Sigmoid colon (tissue), 7 donors: ENCODE measurements around the gene TSR3. TPM values are rescaled to one million over a fixed set of nuclear protein-coding genes. Genes with fewer than 3 reads are reported as not detected.

Source experiments
- DNase-seq: peaks from one replicate; pipeline ENCODE4 v3.0.0-alpha.2; 2019
- H3K27ac ChIP-seq, 4 donors: fragments of 200-600 bp; sonication (generic); one replicate each; pipeline ENCODE4 v1.5.1; 2016 to 2019; ENCODE audit warnings: mild to moderate bottlenecking in 1 of 4
- H3K27me3 ChIP-seq, 3 donors: fragments of 200-600 bp; sonication (generic); one replicate each; pipeline ENCODE4 v1.5.1; 2019; ENCODE audit warnings: mild to moderate bottlenecking in 1 of 3
- H3K36me3 ChIP-seq, 4 donors: fragments of 200-600 bp; sonication (generic); one replicate each; pipeline ENCODE4 v1.5.1; 2016 to 2019
- H3K4me1 ChIP-seq, 4 donors: fragments of 200-600 bp; sonication (generic); one replicate each; pipeline ENCODE4 v1.5.1; 2017 to 2019
- H3K4me3 ChIP-seq, 4 donors: fragments of 200-600 bp; sonication (generic); one replicate each; pipeline ENCODE4 v1.5.1; 2017 to 2019; ENCODE audit warnings: mild to moderate bottlenecking in 2 of 4, moderate library complexity in 1 of 4
- H3K9me3 ChIP-seq, 4 donors: fragments of 200-600 bp in 3 of 4; sonication (generic) in 3 of 4; one replicate each; pipeline versions ENCODE4 v1.5.1 to v1.6.1; 2013 to 2019
- EP300 ChIP-seq, 4 donors: sonication (generic); formaldehyde crosslinking; IDR thresholded peaks; one replicate each; pipeline ENCODE4 v1.6.1; 2017; ENCODE audit warnings: antibody characterized with exemption in 4 of 4
- POLR2A ChIP-seq, 2 donors: fragments of 450-650 bp; IDR thresholded peaks; one replicate each; pipeline ENCODE4 v1.6.1; 2016; ENCODE audit warnings: antibody characterized with exemption in 2 of 2, mild to moderate bottlenecking in 2 of 2, moderate library complexity in 2 of 2
- POLR2AphosphoS5 ChIP-seq, 4 donors: sonication (generic); formaldehyde crosslinking; IDR thresholded peaks; one replicate each; pipeline ENCODE4 v1.6.1; 2017; ENCODE audit warnings: antibody characterized with exemption in 4 of 4
- WGBS, 2 donors: extraction: QIAGEN DNeasy Blood & Tissue Kit; methylation state at CpG; one replicate each; pipeline ENCODE4 v1.1.7; 2013; 5-methylcytosine and 5-hydroxymethylcytosine counted together
- intact Hi-C: fragments of 100-400 bp; cut with DNase I; formaldehyde crosslinking; loops from one replicate; pipeline ENCODE4 v1.15.1; 2023
- polyA plus RNA-seq, 3 donors: library from polyadenylated mRNA; stranded (reverse); fragments of 200-250 nt; gene quantifications; one replicate each; pipeline ENCODE4 v1.2.3, GENCODE V29; 2013
- total RNA-seq, 4 donors: library from RNA; depleted of rRNA; stranded (reverse); fragments of >200 nt; gene quantifications; one replicate each; pipeline ENCODE4 v1.1.0, GENCODE V29; 2016
- TF ChIP-seq, protein P1 (sequence below), 4 experiments: fragments of 450-650 bp in 3 of 4; fragments of 200-600 bp in 1 of 4; IDR thresholded peaks; one replicate each; pipeline ENCODE4 v1.5.1; 2016 to 2019; ENCODE audit warnings: antibody characterized with exemption in 4 of 4, mild to moderate bottlenecking in 3 of 4, moderate library complexity in 2 of 4
- donor health status: healthy with polysubstance abuse.
- donor health status: Bipolar disorder and iron deficiency.
- donor health status: healthy.

Gene TSR3
- total and polyA plus RNA-seq, 7 donors, result 59.0 to 107 (median 83.4) TPM

DNA sequence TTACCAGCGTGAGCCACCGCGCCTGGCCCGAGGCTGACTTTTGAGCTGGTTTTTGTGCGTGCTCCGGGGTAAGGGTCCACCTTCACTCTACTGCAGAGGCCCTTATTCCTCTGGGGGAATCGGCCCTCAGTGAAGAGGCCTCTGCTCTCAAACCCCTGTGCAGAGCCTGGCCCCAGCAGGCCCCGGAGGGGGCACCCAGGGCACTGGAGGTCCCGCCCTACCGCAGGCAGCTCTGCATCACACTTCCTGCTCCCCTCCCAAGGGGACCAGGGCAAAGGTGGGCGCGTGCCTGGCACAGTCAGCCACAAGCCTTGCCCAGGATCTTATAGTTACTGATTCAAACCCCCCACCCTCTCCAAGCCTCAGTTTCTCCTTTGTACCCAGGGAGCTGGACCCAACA, 45.9 kb downstream of the TSR3 start:
- Histone ChIP-seq H3K4me1 (peaks cover 0 to 12% (median 10%) of the 10 kb centered on the region in 4 donors), H3K27me3 (peaks cover 5 to 35% (median 21%) of the 10 kb centered on the region in 3 donors), H3K27ac (no peak overlapping the region), H3K4me3 (no peak overlapping the region), H3K36me3 (no peaks in the 10 kb centered on the region), H3K9me3 (no peaks in the 10 kb centered on the region)
- WGBS, 2 donors, result 56 to 58% methylated on average over 12 of the region's 12 CpGs
- no peak for TF ChIP-seq POLR2A (IDR thresholded peaks at IDR 0.05)
- TF ChIP-seq POLR2AphosphoS5 (IDR thresholded peaks at IDR 0.05), result no peak
- TF ChIP-seq, protein P1, sequence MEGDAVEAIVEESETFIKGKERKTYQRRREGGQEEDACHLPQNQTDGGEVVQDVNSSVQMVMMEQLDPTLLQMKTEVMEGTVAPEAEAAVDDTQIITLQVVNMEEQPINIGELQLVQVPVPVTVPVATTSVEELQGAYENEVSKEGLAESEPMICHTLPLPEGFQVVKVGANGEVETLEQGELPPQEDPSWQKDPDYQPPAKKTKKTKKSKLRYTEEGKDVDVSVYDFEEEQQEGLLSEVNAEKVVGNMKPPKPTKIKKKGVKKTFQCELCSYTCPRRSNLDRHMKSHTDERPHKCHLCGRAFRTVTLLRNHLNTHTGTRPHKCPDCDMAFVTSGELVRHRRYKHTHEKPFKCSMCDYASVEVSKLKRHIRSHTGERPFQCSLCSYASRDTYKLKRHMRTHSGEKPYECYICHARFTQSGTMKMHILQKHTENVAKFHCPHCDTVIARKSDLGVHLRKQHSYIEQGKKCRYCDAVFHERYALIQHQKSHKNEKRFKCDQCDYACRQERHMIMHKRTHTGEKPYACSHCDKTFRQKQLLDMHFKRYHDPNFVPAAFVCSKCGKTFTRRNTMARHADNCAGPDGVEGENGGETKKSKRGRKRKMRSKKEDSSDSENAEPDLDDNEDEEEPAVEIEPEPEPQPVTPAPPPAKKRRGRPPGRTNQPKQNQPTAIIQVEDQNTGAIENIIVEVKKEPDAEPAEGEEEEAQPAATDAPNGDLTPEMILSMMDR (IDR thresholded peaks at IDR 0.05), result no peak
- TF ChIP-seq EP300 (IDR thresholded peaks at IDR 0.05), result no peak
- DNase-seq, result no peak
- intact Hi-C loops, result loop anchor here (5.0 kb wide), 1 partner anchor 961 kb away; the partner anchor contains the start of gene RNPS1

DNA sequence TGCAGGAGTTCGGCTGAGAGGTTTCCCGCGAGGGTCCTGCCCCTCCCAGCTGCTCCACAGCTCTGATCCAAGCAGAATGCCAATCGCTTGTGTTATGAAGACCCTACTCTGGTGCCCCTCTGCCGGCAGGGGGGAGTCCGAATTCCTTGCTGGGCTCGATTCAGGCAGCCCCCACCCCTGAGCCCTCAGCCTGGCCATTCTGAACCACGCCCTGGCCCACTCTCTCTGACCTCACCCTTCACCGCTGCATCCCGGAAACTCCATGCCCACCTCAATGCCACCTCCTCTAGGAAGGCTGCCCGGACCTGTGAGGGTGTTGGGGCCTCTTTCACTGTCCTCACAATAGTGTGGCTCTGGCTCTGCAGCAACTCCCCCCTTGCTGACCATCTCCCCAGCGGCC, 50.1 kb downstream of the TSR3 start:
- 71 to 80% methylated on average over 12 of the region's 12 CpGs for WGBS, 2 donors
- H3K36me3 ChIP-seq, result no peaks in the 10 kb centered on the region
- TF ChIP-seq POLR2A (IDR thresholded peaks at IDR 0.05) (no peak), EP300 (IDR thresholded peaks at IDR 0.05) (no peak), POLR2AphosphoS5 (IDR thresholded peaks at IDR 0.05) (no peak)
- TF ChIP-seq, protein P1 (IDR thresholded peaks at IDR 0.05), result no peak
- H3K27ac ChIP-seq, result no peak overlapping the region
- peaks cover 0 to 15% (median 8%) of the 10 kb centered on the region in 4 donors for H3K4me1 ChIP-seq
- intact Hi-C loops, result no loop called here
- H3K4me3 ChIP-seq, result no peak overlapping the region
- no peak for DNase-seq
- peaks cover 18 to 52% (median 37%) of the 10 kb centered on the region in 3 donors for H3K27me3 ChIP-seq
- no peaks in the 10 kb centered on the region for H3K9me3 ChIP-seq

DNA sequence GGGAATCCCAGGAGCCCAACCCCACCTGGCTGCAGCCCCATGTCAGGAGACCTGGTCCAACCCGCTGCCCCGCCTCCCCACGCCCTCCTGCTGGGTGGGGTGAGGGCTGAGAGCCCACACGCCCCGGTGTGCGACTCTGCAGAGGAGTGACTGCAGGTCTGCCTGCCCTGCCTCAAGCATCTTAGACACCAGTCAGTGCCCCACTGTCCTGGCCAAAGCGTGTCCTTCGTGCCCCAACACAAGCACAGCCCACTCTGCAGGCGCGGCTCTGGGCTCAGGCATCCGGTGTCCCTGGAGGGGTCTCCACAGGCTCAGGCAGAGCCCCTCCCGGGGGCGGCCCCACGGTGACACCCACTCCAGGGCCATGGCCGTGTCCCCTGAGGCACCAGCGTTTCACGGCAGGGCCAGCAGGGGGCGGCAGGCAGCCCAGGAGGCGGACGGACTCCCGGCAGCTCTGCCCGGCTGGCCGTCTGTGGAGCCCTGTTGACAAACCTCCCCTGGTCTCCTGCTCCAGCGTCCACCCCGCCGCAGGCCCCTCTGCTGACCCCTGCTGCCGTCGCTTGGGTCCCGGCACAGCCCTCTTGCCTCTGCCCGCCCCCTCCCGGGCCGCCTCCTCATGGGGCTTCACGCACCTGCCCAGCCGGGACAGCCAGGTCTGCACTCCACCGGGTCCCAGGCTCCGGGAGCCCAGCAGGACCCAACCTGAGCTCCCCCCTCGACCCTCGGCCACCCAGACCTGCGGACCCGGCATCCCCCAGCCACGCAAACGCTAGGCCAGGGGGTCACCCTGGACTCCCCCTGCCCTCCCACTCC, 50.8 kb downstream of the TSR3 start:
- WGBS, 2 donors, result 6 to 13% methylated on average over 42 of the region's 42 CpGs
- Histone ChIP-seq H3K4me3 (no peak overlapping the region), H3K27ac (no peak overlapping the region), H3K4me1 (peaks cover 0 to 15% (median 8%) of the 10 kb centered on the region in 4 donors), H3K27me3 (peaks cover 18 to 52% (median 37%) of the 10 kb centered on the region in 3 donors), H3K9me3 (no peaks in the 10 kb centered on the region), H3K36me3 (no peaks in the 10 kb centered on the region)
- no peak for DNase-seq
- intact Hi-C loops, result no loop called here
- TF ChIP-seq, protein P1 (IDR thresholded peaks at IDR 0.05), result peak in 3 of 4 experiments; percentile 64 to 79 (median 71)
- no peak for TF ChIP-seq EP300 (IDR thresholded peaks at IDR 0.05)

DNA sequence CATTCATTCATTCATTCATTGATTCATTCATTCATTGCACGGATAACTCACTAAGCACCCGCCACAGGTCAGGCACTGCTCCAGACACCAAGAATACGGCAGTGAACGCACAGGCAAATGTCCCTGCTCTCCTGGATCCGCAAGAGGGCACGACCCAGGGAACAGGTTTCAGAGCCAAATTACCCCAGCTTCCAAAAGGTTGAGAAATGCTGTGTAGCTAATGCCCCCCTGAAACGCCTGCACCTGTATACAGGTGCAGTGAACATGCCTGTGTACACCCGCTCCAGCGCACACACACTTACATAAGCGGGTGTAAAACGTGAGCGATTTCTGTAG, 51.8 kb downstream of the TSR3 start:
- TF ChIP-seq, protein P1 (IDR thresholded peaks at IDR 0.05), result no peak
- no peak for TF ChIP-seq EP300 (IDR thresholded peaks at IDR 0.05)
- TF ChIP-seq POLR2A (IDR thresholded peaks at IDR 0.05), result no peak
- no peak for TF ChIP-seq POLR2AphosphoS5 (IDR thresholded peaks at IDR 0.05)
- Histone ChIP-seq H3K4me3 (no peak overlapping the region), H3K4me1 (peaks cover 0 to 15% (median 8%) of the 10 kb centered on the region in 4 donors), H3K27me3 (peaks cover 18 to 52% (median 37%) of the 10 kb centered on the region in 3 donors), H3K36me3 (no peaks in the 10 kb centered on the region), H3K27ac (no peak overlapping the region), H3K9me3 (no peaks in the 10 kb centered on the region)
- 31 to 74% methylated on average over 12 of the region's 12 CpGs for WGBS, 2 donors
- no peak for DNase-seq
- intact Hi-C loops, result no loop called here

Other genes starting within 250 kb of the TSR3 start
- gene CACNA1H, start 198.8 kb downstream of the TSR3 start, total RNA-seq, result 100 to 1,000 TPM in 2 of 4 donors, 10 to 100 TPM in 2; 37.0 to 181 (median 127) TPM
- gene CACNA1H, start 198.8 kb downstream of the TSR3 start, polyA plus RNA-seq, result 10 to 100 TPM in 1 of 3 donors, 1 to 10 TPM in 1, under 1 TPM in 1; 0.46 to 10.1 (median 1.8) TPM
- 1 to 10 TPM in 1 of 4 donors, not detected in 3; 1.4 TPM for gene TPSG1, start 126.6 kb downstream of the TSR3 start, total RNA-seq
- gene TPSG1, start 126.6 kb downstream of the TSR3 start, polyA plus RNA-seq, result 10 to 100 TPM; 21.5 to 73.9 (median 59.9) TPM
- gene TPSB2, start 121.7 kb downstream of the TSR3 start, total RNA-seq, result 100 to 1,000 TPM in 1 of 4 donors, 10 to 100 TPM in 3; 12.2 to 182 (median 17.6) TPM
- gene TPSB2, start 121.7 kb downstream of the TSR3 start, polyA plus RNA-seq, result 10 to 100 TPM in 2 of 3 donors, 1 to 10 TPM in 1; 7.9 to 27.6 (median 11.0) TPM
- gene TPSAB1, start 111.2 kb downstream of the TSR3 start, total RNA-seq, result 100 to 1,000 TPM in 1 of 4 donors, 10 to 100 TPM in 3; 10.2 to 118 (median 17.3) TPM
- gene TPSAB1, start 111.2 kb downstream of the TSR3 start, polyA plus RNA-seq, result 10 to 100 TPM in 1 of 3 donors, 1 to 10 TPM in 2; 5.1 to 25.2 (median 8.9) TPM
- 1 to 10 TPM in 1 of 4 donors, not detected in 3; 5.3 TPM for gene TPSD1, start 95.8 kb downstream of the TSR3 start, total RNA-seq
- 1 to 10 TPM in 1 of 3 donors, under 1 TPM in 1, not detected in 1; 0.71 to 1.2 TPM for gene TPSD1, start 95.8 kb downstream of the TSR3 start, polyA plus RNA-seq
- 10 to 100 TPM; 44.0 to 95.3 (median 61.5) TPM for gene UBE2I, start 42.2 kb downstream of the TSR3 start, total RNA-seq
- gene UBE2I, start 42.2 kb downstream of the TSR3 start, polyA plus RNA-seq, result 10 to 100 TPM; 38.4 to 85.1 (median 45.3) TPM
- 1 to 10 TPM in 3 of 4 donors, not detected in 1; 1.1 to 1.8 (median 1.6) TPM for gene BAIAP3, start 18.2 kb downstream of the TSR3 start, total RNA-seq
- 1 to 10 TPM in 2 of 3 donors, under 1 TPM in 1; 0.60 to 5.5 (median 1.8) TPM for gene BAIAP3, start 18.2 kb downstream of the TSR3 start, polyA plus RNA-seq
- gene GNPTG, start 53 bp upstream of the TSR3 start, total RNA-seq, result 10 to 100 TPM; 42.1 to 60.1 (median 43.7) TPM
- gene GNPTG, start 53 bp upstream of the TSR3 start, polyA plus RNA-seq, result 10 to 100 TPM; 28.0 to 46.0 (median 30.6) TPM
- gene UNKL, start 62.8 kb upstream of the TSR3 start, total RNA-seq, result 10 to 100 TPM; 19.6 to 29.1 (median 20.7) TPM
- gene UNKL, start 62.8 kb upstream of the TSR3 start, polyA plus RNA-seq, result 10 to 100 TPM in 2 of 3 donors, 1 to 10 TPM in 1; 2.1 to 13.0 (median 10.8) TPM
- 10 to 100 TPM in 3 of 4 donors, 1 to 10 TPM in 1; 8.3 to 17.4 (median 15.6) TPM for gene UQCC4, start 68.9 kb upstream of the TSR3 start, total RNA-seq
- gene UQCC4, start 68.9 kb upstream of the TSR3 start, polyA plus RNA-seq, result 10 to 100 TPM; 25.8 to 32.6 (median 27.0) TPM
- not detected for gene PERCC1, start 79.2 kb upstream of the TSR3 start, total RNA-seq
- under 1 TPM in 1 of 3 donors, not detected in 2; 0.07 TPM for gene PERCC1, start 79.2 kb upstream of the TSR3 start, polyA plus RNA-seq
- under 1 TPM in 1 of 4 donors, not detected in 3; 0.55 TPM for gene CCDC154, start 92.7 kb upstream of the TSR3 start, total RNA-seq
- 1 to 10 TPM in 1 of 3 donors, not detected in 2; 1.4 TPM for gene CCDC154, start 92.7 kb upstream of the TSR3 start, polyA plus RNA-seq
- 10 to 100 TPM; 31.0 to 78.7 (median 42.2) TPM for gene CLCN7, start 123.2 kb upstream of the TSR3 start, total RNA-seq
- gene CLCN7, start 123.2 kb upstream of the TSR3 start, polyA plus RNA-seq, result 10 to 100 TPM in 1 of 3 donors, 1 to 10 TPM in 2; 4.2 to 55.4 (median 5.5) TPM
- not detected for gene PTX4, start 137.1 kb upstream of the TSR3 start, total RNA-seq
- not detected for gene PTX4, start 137.1 kb upstream of the TSR3 start, polyA plus RNA-seq
- 10 to 100 TPM; 12.5 to 31.3 (median 18.1) TPM for gene TELO2, start 141.5 kb upstream of the TSR3 start, total RNA-seq
- 10 to 100 TPM; 10.4 to 60.3 (median 12.0) TPM for gene TELO2, start 141.5 kb upstream of the TSR3 start, polyA plus RNA-seq
- 10 to 100 TPM; 38.0 to 46.0 (median 42.3) TPM for gene TMEM204, start 181.8 kb upstream of the TSR3 start, total RNA-seq
- gene TMEM204, start 181.8 kb upstream of the TSR3 start, polyA plus RNA-seq, result 10 to 100 TPM in 2 of 3 donors, 1 to 10 TPM in 1; 2.5 to 16.2 (median 15.7) TPM